Central memory CD4-positive, alpha-beta T cell (primary cell): ENCODE data around the gene HDGFL3.
"Not testable (repeated sequence)": the region's sequence is repeated elsewhere in the genome, so short reads cannot be mapped to it uniquely, and the experiment has no call there.

Experiments used
- DNase-seq: peaks from one replicate; pipeline ENCODE4 v3.0.0; 2022

HDGFL3 gene

DNA sequence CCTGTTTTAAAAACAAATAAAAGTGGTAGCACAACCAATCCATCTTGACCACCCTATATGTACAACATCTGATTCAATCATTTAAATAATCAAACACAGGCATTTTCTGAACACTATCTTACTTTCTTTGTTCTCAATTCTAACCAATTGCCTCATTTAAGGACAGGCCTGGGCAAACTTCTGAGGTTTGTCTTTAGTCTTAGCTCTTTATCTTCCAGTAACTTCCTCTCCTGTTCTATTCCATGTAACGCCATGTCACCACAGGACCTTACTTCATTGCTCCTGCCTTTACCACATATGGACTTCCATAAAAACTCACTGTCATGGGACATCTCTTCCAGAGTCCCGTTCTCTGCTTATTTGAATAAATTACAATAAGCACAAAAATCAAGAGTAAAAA, 14.9 kb downstream of the HDGFL3 start:
- DNase-seq, result no peak

DNA sequence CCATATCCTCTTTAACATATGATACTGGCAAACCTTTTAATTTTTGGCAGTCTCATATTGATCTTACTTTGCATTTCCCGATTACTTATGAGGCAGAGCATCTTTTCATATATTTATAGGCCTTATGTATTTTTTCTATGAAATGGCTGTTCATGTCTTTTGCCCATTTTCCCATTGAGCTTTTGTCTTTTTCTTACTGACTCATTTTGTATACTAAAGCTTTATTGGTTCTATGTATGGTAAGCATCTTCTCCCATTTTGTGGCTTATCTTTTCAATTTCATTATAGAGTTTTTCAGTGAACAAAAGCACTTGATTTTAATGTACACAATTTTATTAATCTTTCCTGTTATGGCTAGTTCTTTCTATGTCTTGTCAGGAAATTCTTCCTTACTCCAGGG, 17.2 kb downstream of the HDGFL3 start:
- DNase-seq, result no peak

DNA sequence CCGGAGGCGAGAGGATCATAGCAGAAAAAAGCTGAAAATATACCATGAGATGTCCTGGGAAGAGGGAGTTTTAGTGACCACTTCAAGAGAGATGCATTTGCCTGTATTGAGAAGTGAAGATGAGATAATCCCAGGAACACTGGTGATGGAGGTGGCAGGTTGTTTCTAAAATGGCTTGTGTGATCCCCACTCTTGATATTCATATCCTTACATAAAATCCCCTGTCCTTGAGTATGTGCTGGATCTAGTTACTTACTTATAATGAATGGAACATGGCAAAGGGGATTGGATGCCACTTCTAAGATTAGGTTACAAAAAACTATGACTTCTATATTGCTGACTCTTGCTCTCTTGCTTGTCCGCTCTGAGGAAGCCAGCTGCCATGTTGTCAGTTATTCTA, 22.1 kb downstream of the HDGFL3 start:
- no peak for DNase-seq

DNA sequence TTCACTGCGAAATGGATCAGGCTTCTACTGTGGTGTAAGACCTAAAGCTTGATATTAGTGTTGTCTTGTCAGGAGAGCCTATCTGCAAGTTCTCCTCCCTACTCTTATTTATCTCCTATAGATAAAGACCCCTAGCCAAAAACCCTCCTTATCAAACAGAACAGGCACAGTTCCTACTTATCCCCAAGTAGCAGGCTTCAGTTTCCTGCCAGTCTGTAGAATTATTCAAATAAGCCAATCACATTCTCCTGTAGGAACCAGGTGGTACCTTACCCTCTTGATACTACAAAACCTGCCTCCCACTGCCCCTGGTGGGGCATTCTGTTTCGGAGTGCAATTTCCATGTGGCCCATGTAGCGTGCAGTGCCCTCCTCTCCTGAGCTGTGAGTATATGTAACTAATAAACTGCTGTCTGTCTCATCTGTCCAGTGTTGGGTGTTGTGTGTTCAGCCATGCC, 28.7 kb downstream of the HDGFL3 start:
- no peak for DNase-seq

DNA sequence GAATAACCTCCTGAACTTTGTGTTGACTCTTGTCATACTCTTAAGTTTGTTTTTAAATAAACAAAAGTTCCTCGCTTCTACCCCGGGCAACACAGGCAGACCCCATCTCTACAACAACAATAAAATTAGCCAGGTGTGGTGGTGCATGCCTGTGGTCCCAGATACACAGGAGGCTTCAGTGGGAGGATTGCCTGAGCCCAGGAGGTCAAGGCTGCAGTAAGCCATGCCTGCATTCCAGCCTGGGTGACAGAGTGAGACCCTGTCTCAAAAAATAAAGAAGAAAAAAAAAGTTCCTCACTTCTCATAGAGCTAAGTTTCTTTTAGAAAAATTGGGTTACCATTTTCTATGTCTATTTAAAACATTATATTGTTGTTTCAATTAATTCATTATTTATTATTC, 29.2 kb downstream of the HDGFL3 start:
- DNase-seq, result no peak

DNA sequence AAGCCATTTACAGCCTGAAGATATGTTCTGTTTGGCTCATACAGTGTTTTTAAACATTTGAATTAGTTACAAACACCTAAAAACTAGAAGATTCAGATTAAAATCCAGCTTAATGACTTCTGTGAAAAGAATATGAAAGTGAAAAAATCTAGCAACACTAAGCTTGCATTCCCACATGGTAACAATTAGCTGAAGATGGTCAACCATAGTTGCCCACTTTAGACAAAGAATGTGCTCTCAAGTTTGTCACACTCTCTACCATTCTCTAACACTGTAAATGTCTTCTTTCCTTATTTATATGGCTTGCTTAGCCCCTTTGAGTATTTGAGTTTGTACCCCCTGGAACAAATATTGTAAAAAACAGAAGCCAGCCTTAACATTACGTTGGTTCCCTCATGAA, 32.7 kb downstream of the HDGFL3 start:
- DNase-seq, result no peak

DNA sequence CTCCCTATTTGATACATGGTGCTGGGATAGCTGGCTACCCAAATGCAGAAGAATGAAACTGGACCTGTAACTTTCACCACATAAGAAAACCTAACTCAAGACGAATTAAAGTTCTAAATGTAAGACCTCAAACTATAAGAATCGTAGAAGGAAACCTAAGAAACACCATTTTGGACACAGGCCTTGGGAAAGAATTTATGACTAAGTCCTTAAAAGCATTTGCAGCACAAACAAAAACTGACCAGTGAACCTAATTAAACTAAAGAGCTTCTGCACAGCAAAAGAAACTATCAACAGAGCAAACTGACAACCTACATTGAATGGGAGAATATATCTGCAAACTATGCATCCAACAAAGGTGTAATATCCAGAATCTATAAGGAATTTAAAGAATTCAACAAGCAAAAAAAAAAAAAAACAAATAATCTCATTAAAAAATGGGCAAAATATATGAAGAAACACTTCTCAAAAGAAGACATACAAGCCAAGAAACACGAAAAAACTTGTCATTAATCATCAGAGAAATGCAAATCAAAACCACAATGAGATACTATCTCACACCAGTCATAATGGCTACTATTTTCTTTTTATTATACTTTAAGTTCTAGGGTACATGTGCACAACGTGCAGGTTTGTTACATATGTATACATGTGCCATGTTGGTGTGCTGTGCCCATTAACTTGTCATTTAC, 37.0 kb downstream of the HDGFL3 start:
- no peak for DNase-seq

DNA sequence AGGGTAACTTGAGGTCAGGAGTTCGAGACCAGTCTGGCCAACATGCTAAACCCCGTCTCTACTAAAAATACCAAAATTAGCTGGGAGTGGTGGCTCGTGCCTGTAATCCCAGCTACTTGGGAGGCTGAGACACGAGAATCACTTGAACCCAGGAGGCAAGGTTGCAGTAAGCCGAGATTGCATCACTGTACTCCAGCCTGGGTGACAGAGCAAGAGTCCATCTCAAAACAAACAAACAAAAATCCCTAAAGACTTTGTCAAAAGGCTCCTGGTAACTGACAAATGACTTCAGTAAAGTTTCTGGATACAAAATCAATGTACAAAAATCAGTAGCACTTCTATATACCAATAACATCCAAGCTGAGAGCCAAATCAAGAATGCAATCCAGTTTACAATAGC, 38.0 kb downstream of the HDGFL3 start:
- not testable (repeated sequence) for DNase-seq

DNA sequence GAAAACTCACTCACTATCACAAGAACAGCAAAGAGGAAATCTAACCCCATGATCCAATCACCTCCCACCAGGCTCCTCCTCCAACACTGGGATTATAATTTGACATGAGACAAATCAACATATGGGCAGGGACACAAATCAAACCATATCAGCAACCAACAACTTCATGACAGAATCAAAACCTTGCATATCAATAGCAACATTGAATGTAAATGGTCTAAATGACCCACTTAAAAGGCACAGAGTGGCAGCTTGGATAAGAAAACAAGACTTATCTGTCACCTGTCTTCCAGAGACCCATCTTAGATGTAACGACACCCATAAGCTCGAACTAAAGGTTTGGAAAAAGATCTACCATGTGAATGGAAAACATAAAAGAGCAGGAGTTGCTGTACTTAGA, 40.8 kb downstream of the HDGFL3 start:
- DNase-seq, result no peak

DNA sequence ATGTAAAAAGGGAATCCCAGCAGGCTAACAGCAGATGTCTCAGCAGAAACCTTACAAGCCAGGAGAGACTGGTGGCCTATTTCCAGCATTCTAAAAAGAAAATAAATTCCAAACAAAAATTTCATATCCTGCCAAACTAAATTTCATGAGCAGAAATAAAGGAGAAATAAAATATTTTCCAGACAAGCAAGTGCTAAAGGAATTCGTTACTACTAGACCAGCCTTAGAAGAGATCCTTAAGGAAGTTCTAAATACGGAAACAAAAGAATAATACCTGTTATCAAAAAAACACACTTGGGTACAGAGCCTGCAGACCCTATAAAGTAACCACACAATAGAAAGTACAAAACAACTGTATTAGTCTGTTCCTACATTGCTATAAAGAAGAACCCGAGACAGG, 41.4 kb downstream of the HDGFL3 start:
- no peak for DNase-seq

DNA sequence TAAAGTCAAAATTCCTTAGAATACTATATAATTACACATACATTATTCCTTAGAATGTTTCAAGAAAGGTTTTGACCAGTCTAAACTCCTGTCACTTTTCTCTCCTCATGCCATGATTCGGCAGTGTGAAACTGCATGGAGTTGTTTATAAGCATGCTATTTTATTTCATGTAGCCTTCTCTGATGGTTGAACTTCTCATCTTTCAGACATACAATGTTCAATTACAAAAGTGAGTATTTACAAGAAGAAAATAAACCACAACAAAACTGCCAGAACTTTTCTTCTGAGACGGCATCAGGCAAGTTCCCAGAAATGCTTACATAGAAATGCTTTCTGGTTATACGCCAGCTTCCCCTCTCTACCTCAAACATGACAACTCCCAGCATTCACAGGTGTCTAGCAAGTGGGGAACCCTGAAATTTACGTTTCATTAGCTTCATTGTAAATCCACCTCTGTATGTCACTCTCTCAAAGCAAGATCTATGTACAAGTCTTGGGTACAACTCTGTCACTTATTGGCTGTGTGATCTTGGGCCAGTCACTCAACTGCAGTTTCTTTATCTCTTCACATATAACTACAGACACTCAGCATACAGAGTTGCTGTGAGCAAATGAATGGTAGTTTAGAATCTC, 42.7 kb downstream of the HDGFL3 start:
- DNase-seq, result peak; percentile 26

DNA sequence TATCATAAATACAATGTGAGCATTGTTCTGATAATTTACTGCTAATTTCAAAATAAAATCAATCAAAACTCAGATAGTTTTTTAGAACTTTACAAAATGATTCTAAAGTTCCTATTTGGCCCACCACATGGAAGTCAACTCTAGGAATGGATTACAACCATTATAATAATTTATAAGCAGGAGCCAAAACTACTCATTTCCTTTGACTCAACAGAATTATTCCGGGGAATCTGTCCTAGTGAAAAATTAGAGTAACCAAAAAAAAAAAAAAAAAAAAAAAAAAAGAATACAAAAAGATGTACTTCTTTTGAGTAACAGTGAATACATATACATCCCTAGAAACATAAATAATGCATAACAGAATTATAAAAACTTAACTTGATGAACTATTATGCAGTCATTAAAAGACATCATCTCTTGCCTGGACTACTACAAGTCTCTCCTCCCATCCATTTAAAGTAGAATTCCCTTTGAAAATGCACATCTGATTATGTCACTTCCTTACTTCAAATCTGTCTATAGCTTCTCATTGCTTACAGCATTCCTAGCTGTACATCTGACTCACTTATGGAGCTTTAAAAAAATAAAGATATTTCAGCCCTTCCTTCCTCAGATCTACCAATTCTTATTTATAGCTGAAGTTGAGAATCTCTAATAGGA, 43.4 kb downstream of the HDGFL3 start:
- DNase-seq, result no peak

DNA sequence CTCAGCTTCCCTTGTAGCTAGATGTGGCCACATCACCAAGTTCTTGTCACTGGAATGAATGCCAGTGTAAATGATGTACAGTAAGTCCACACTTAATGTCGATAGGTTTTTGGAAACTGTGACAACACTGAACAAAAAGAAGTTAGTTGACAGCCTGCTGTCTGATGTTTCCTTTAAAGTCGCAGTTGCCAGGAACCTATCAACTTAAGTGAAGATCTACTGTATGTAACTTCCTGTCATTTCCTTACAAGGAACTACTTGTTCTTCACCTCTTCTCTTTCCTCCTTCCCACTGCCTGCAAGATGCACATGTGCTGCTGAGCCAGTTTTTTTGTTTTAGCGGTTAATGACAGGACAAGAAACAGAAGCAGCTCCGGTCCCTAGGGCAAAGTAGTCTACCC, 44.6 kb downstream of the HDGFL3 start:
- DNase-seq, result no peak

DNA sequence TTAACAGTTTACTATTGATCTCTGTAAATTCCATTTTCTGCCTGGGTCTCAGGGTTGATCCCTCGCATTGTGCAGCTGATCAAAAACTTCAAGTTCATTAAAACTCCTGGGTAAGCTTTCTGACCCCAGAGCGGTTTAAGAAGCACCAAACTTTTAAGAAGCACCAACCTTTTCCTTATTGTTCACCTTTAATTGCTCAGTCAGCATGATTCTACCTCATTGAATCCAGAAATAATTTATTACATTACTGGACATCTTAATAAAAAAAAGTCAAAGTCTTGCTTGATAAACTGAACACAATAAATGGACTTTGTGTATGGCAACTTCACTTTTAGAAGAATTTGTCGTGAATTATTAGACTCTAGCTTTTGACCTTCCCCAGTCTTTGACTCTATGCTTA, 46.9 kb downstream of the HDGFL3 start:
- DNase-seq, result no peak

DNA sequence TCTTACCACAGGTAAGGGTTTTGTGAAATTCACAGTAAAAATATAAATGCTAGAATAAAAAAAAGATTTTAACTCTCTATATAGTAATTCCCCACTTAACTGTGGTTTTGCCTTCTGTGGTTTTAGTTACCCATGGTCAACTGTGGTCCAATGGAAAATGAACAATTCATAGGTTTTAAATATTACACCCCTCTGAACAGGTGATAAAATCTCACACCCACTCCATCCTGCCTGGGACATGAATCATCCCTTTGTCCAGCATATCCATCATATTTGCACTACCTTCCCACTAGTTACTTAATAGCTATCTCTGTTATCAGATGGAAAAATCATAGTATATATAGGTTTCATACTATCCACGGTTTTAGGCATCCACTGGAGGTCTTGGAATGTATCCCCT, 49.2 kb downstream of the HDGFL3 start:
- DNase-seq, result no peak

DNA sequence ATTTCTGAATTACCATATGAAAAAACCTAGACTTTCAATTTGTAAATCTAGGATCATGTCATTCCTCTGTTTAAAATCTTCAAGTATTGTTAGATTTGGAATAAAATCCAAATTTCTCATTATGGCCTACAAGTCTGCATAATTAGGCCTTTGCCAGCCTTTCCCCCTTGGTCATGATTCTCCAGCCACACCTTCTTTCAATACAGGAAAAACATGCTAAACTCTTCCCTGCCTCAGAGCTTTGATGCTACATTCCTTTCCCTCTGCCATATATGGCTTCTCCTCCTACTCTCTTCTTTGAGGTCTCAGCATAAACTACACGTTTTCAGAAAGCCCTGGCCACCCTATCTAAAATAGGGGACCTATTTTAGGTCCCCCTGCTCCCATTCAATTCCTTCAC, 51.7 kb downstream of the HDGFL3 start:
- DNase-seq, result no peak

DNA sequence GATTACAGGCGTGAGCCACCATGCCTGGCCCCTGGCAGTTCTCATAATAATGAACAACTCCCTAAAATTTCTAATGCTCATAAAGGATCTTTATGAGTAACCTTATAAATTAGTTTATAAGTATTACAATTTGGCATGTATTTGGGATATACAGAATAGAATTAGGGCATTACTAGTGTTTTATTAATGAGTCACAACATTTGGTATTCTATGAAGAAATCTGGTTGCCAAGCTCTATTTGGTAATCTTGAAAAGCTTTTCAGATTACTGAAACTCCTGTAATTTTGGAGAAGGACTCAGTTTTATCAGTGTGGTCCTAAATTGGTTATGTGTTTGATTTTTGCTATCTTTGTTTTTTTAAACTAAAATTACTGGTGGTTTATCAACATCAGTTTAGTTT, 54.3 kb downstream of the HDGFL3 start:
- DNase-seq, result no peak

DNA sequence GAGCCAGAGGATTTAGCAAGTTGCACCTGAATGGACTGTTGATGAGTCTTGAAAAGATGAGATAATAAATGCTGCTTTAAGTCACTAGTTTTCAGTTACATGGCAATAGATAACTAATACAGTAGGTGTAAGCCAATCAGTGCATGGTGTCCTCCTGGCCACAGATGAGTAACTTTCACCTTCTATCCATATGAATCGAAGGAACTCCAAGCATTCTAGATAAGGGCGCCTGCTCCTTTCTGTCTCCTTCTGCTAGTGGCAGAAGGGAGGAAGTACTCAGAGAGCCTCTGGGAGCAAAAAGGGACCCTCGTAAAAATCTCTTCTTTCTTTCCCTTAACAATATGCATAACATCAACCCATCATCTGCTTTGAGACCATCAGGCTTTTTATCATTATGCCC, 62.9 kb downstream of the HDGFL3 start:
- DNase-seq, result no peak

DNA sequence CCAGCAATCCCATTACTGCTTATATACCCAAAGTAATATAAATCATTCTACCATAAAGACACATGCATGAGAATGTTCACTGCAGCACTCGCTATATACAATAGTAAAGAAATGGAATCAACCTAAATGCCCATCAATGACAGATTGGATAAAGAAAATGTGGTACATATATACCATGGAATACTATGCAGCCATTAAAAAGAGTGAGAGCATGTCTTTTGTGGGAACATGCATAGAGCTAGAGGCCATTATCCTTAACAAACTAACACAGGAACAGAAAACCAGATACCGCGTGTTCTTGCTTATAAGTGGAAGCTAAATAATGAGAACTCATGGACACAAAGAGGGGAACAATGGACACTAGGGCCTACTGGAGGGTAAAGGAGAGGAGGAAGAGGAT, 65.5 kb downstream of the HDGFL3 start:
- not testable (repeated sequence) for DNase-seq

DNA sequence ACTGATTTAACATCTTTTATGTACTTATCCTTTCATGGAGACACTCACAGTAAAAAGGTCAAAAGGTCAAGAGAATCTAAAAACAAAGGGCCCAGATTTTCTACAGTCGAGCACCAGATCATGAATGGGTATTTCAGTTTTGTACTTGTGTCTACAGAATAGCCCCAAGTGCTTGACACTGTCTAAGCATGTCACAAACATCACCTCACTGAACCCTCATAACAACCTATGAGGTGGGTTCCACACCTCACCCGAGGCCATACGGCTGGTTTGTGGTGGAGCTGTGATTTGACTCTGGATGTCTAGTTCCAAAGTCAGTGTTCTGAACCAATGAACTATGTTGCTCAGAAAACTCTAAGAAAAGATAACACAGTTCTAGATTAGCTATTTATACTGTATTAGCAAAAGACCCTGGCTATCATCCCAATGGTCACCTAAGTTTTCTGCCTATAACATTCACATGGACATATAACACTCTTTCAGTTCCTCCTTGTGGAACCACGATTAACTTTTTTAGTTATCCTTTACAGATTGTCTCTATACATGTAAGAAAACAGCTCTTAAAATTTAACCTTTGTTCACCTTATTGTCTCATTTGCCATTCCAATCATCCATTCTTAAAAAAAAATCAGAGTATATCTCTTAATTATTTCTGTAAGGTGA, 74.6 kb downstream of the HDGFL3 start:
- DNase-seq, result no peak

DNA sequence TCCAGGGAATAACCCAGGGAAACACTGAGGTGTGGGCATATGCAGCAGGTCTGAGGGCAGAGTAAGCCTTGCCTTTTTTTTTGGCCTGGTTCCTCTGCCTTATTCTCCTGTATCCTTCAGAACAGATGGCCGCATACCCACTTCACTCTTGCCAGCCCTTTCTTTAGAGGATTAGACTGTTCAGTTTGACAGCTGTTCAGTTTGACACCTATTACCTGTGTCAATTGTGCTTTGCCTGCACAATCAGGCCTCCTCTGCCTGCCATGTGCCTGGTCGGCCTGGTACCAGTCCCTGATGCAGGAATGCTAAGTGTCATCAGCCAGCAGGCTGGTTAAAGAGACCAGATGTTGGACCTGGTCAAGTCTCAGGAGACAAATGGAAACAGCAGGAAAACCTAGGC, 77.8 kb downstream of the HDGFL3 start:
- no peak for DNase-seq

DNA sequence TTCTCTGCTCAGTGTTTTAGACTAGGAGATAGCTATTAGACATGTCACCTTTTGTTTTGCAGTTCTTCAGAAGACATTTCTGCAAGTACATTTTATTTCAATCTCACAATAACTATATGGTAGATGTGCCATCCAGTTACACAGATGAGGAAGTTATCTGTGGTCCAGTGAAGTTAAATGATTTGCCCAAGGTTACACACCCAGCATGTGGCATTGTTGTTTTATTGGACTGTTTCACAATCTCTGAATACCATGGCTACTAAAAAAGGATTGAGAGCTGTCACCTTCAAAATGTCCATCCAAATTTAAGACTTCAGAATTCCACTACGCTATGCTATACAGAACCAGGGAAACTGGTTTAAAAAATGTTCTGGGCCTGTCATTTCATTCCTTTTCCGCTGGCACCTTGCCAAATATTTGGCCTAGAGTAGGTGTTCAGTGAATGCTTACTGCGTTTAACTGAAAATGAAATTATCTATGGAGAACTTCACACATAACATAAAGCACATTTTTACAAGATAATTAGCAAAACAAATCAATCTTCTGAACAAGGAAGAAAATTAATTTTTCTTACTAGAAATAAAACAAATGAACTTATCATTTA, 80.0 kb downstream of the HDGFL3 start:
- no peak for DNase-seq

DNA sequence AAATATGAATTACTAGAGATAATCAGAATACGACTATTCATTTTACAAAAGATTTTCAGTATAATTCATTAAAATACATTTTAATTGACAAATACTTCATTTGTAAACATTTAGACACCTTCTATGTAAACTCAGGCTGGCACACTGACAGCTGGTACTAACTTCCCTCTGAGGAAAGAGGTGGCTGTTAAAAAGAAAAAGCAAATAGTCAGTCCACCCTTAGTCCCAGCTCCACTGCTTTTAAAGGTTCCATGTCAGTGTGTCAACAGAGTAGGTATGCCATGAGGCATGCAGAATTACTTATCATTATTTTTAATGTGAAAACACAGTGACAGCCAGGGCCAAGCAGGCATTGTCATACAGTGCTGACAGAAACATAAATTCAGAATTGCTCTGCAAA, 84.1 kb downstream of the HDGFL3 start:
- DNase-seq, result no peak
